Ovary (tissue), 3 donors: Measurements from ENCODE around the gene ARID2.

Experiments
- POLR2A ChIP-seq: fragments of 450-650 bp; IDR thresholded peaks from one replicate; pipeline ENCODE4 v1.6.1; 2017; ENCODE audit warnings: antibody characterized with exemption, mild to moderate bottlenecking, moderate library complexity
- TF ChIP-seq, protein P1 (sequence below), 3 donors: fragments of 450-650 bp in 2 of 3; fragments of 200-600 bp in 1 of 3; IDR thresholded peaks; one replicate each; pipeline versions ENCODE4 v1.5.1 to v1.8.0; 2016 to 2022; ENCODE audit warnings: antibody characterized with exemption in 3 of 3, mild to moderate bottlenecking in 1 of 3
- donor health status: DM: no; HTN: no; CAD: no.

DNA sequence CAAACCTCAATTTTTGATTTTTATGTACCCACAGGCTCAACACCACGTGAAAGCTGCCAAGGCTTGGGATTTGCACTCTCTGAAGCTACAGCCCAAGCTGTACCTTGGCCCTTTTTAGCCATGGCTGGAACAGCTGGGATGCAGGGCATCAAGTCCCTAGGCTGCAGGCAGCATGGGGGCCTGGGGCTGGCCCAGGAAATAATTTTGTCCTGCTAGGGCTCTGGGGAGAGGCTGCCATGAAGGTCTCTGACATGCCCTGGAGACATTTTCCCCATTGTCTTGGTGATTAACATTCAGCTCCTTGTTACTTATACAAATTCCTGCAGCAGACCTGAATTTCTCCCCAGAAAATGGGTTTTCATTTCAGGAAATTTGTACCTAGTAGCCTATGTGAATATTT, 157.2 kb downstream of the ARID2 start:
- TF ChIP-seq, protein P1, sequence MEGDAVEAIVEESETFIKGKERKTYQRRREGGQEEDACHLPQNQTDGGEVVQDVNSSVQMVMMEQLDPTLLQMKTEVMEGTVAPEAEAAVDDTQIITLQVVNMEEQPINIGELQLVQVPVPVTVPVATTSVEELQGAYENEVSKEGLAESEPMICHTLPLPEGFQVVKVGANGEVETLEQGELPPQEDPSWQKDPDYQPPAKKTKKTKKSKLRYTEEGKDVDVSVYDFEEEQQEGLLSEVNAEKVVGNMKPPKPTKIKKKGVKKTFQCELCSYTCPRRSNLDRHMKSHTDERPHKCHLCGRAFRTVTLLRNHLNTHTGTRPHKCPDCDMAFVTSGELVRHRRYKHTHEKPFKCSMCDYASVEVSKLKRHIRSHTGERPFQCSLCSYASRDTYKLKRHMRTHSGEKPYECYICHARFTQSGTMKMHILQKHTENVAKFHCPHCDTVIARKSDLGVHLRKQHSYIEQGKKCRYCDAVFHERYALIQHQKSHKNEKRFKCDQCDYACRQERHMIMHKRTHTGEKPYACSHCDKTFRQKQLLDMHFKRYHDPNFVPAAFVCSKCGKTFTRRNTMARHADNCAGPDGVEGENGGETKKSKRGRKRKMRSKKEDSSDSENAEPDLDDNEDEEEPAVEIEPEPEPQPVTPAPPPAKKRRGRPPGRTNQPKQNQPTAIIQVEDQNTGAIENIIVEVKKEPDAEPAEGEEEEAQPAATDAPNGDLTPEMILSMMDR (IDR thresholded peaks at IDR 0.05): no peak
- no peak for TF ChIP-seq POLR2A
